NK-92 (cell line): ENCODE data around the gene MAP7.

Source experiments
- DNase-seq: peaks from one replicate; lab custom pipeline; 2025; ENCODE audit not compliant: unreplicated experiment; lab: John Stamatoyannopoulos, UW

The MAP7 gene

DNA sequence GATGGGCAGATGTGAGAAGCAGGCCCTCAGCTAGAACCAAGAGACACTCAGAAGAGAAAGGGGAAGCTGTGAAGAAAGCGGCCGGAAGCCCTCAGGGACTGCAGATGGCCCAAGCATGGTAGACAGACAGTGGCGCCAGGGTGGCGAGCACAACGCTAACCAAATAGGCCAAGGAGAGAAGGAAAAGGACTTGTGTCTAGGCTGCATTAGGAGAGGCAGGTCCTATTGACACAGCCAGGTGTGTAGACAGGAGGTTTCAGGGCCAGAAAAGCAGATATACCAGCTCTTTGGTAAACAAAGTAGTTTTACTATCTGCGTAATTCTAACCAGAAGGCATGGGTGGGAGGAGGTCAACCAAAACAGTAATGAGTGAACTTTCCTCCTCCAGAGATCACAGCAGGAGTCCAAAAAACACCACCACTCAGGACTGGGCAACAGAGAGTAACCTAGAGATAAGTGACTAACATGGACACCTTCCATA, 15.8 kb upstream of the MAP7 start:
- DNase-seq: no peak

DNA sequence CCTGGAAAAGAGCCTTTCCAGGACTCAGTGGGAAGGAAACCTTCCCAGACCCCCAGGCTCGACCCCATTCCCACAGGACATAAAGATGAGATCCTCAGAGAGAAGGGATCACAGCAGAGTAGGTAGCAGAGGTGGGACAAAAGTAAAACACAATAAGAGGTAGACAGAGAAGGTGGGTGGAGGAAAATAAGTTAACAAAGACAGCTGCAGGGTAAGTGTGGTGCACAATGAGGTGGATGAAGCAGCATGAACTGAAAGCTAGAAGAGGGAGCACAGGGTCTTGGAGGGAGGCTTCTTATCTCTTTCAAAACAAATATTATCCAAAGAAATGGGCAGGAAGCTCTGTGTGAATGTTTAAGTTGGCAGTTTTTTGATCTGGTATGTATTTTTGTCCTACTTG, 14.0 kb upstream of the MAP7 start:
- no peak for DNase-seq

GRCh38 chr6:136563386-136564152, 13.3 kb upstream of the MAP7 start:
- no peak for DNase-seq

- no peak for DNase-seq
Measured at GRCh38 chr6:136562211-136562610, 12.0 kb upstream of the MAP7 start.

DNA sequence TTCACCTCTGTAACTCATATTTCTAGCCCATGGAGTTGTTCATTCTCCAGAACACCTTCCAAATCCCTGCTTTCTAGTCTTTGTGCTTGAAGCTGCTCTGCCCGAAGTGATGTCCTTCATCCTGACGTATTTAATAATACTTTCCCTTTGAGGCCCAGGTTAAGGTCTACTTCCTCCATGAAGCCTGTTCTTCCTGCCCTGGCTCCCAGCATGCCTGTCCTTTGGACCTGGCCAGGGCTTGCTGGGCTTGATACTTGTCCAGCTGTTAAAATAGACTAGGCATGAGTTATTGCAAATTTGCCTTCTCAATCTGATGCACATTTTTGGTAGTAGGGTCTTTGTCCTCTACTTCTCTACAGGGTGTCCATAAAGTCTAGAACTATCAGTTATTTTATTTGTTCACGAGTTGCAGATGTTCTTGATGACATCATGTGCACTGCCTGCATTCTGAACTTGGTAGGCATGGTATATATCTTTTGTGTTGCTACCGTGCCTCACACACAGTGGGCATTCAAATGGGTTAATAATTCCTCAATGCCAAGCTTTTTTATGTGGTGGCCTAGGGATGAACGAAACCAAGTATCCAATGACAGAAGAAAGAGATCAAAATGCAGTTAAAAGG, 3.1 kb upstream of the MAP7 start:
- DNase-seq: no peak

DNA sequence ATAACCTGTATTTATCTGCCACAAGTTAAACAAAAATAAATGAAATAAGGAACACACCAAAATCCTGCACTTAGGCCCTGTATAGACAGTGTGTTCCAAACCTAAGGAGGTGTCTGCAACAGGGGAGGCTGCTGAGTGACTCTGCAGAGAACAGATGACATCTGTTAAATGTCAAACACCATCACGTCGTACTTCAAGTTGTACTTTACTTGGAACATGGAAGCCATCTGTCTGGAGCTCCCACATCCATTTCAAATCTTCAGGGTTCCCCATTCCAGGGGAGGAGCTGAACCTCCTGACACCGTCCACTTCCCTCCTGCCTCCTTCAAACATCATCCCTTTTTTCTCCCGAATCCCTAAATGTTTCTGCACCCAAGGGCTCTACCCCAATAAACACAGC, 1.8 kb upstream of the MAP7 start:
- no peak for DNase-seq

GRCh38 chr6:136551103-136551502, 881 bp upstream of the MAP7 start:
- no peak for DNase-seq

DNA sequence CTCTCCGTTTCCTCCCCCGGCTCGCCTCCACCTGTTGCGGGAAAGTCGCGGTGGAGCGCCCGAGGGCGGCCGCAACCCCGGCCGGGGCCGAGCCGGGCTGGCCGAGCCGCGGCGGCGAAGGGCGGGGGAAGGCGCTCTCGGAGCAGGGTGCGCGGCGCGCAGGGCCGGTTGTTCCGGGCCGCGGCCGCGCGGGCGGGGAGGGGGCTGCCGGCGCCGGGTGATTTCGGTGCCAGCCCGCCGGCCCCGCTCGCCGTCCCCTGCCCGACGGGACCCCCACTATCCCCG, 235 bp downstream of the MAP7 start:
- no peak for DNase-seq

GRCh38 chr6:136549300-136550044, 750 bp downstream of the MAP7 start:
- DNase-seq: no peak

DNA sequence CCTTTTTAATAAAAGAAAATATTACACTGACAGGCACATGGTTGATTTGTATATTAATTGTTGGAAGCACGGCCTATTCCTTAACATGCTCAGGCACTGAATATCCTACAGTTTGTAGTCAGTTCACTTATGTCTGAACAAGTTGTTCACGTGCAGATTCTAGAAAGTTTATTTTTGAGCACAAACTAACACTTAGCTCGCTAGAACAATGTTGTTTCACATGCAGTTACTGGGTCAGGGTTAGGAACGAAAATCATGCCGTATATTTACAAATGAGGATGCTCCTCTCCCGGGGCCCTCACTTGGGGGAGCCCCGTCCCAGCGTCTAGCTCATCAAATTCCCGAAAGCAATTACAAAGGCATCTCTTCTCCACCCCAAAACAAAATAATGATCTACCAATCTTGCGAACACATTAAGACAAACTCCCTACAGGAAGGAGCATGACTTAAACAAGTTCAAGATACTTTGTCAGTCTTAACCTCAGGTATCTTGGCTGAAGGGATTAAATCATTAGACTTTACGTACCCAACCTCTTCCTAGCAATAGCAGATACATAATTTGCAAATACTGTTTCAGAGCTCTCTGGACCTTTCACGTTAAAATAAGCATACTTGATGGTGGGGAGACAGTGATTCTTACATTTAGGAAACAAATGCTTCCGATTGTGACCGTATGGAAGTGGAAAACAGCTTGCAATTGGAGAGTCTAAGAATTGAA, 1.5 kb downstream of the MAP7 start:
- no peak for DNase-seq

DNA sequence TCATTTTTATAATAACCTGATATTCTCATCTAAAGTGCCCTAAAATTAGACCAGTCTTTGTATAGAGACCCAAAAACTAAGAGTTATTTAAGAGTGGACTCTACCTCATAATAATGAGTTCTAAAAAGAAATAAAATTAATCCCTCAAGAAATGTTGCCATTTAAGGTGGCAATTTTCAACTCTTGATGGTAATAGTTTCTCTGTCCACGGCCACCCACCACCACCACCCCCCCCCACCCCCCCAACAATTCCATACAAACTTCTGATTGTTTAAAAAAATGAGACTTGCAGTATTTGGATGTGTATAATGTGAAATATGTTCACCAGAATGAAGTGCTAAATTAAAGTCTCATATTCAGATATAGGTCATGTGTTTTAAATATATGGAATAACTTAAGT, 2.4 kb downstream of the MAP7 start:
- no peak for DNase-seq

GRCh38 chr6:136547336-136547735, 2.9 kb downstream of the MAP7 start:
- no peak for DNase-seq

GRCh38 chr6:136546331-136546730, 3.9 kb downstream of the MAP7 start:
- DNase-seq: no peak

DNA sequence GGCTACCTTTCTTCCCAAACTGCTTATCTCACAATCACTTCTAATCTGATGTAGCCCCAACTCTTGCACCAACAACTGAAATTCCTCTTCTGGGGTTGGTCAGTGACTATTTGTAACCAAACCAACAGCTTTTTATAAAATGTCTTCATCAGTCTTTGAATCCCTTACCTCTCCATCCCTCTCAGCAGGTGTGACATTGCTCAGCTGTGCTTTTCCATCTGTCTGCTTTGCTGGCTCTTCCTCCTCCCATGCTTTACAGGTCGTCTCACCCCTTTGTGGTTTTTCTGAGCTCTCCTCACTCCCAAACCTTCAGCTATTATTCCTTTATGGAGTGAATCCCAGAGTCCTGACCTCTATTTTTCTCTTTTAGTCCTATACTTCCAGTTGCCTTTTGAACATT, 5.9 kb downstream of the MAP7 start:
- no peak for DNase-seq

DNA sequence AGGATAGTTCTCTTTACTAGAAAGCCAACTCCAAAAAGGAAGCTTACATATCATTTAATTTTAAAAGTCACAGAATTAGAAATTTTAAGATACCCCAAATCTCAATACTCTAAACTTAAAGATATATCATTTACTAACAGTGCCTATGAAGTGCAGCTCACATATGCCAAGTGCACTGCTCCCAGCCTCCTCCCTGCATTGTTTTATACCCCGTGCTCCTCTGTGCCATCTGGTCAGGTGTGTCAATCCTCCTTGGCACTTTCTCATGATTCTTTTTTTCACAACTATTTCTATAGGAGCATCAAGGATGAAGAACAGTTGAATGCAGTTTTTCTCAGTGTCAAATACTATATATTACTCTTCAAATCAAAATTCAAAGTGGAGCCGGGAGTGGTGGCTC, 8.8 kb downstream of the MAP7 start:
- no peak for DNase-seq

- DNase-seq: no peak
Measured at GRCh38 chr6:136539967-136540652, 10.1 kb downstream of the MAP7 start.

- no peak for DNase-seq
Measured at GRCh38 chr6:136538836-136539235, 11.4 kb downstream of the MAP7 start.

GRCh38 chr6:136535880-136536650, 14.2 kb downstream of the MAP7 start:
- no peak for DNase-seq

GRCh38 chr6:136535017-136535765, 15.0 kb downstream of the MAP7 start:
- no peak for DNase-seq

DNA sequence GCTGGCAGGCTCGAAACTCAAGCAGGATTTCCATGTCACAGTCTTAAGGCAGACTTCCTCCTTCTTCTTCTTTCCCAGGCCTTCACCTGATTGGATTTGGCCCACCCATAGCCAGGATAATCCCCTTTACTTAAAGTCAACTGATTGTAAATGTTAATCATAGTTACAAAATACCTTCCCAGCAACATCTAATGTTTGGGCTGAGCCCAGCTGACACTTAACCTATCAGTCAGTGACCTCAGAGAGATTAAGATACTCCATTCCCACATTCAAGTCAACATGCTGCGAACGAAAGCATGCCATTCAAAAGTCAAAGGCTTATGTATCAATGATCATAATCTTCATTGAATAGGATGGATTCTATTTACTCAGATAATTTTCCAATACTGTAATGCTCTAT, 16.0 kb downstream of the MAP7 start:
- no peak for DNase-seq
